Measurements from ENCODE around the gene CLEC20A. TPM values are rescaled to one million over a fixed set of nuclear protein-coding genes. Genes with fewer than 3 reads are reported as not detected.
"Not testable (repeated sequence)": the region's sequence is repeated elsewhere in the genome, so short reads cannot be mapped to it uniquely, and the experiment has no call there.

Gene CLEC20A
- polyA plus RNA-seq, 2 donors = not detected

GRCh38 chr1:178513278-178513983 lies 16.7 kb upstream of the CLEC20A start:
- H3K27ac ChIP-seq (ENCODE audit: low read depth in 2 of 2, low read length in 1 of 2) = no peak overlapping the region
- no peaks in the 10 kb centered on the region for H3K36me3 ChIP-seq (ENCODE audit: control insufficient read depth in 2 of 2, insufficient read depth in 2 of 2, low read length in 1 of 2)
- no peak overlapping the region for H3K4me3 ChIP-seq (ENCODE audit: low read depth in 1 of 2, low read length in 2 of 2)
- H3K4me1 ChIP-seq (ENCODE audit: control insufficient read depth in 2 of 2, insufficient read depth in 2 of 2, low read length in 1 of 2) = peaks cover 0 to 3% of the 10 kb centered on the region in 2 donors
- no peaks in the 10 kb centered on the region for H3K27me3 ChIP-seq (ENCODE audit: control insufficient read depth in 1 of 2, insufficient read depth in 2 of 2, low read length in 2 of 2)
- WGBS, 2 donors = 41 to 45% methylated on average over 14 of the region's 14 CpGs
- H3K9me3 ChIP-seq (ENCODE audit: control insufficient read depth in 2 of 2, insufficient read depth in 1 of 2, low read depth in 1 of 2, low read length in 1 of 2) = no peaks in the 10 kb centered on the region

GRCh38 chr1:178512566-178513277 lies 16.0 kb upstream of the CLEC20A start, which contains the start of gene TEX35:
TEX35 (plus strand) TSS chr1:178513109; CDS start chr1:178513189, 80 bp downstream.
- WGBS, 2 donors = 95% methylated on average over 19 of the region's 19 CpGs
- no peaks in the 10 kb centered on the region for H3K9me3 ChIP-seq (ENCODE audit: control insufficient read depth in 2 of 2, insufficient read depth in 1 of 2, low read depth in 1 of 2, low read length in 1 of 2)
- no peaks in the 10 kb centered on the region for H3K36me3 ChIP-seq (ENCODE audit: control insufficient read depth in 2 of 2, insufficient read depth in 2 of 2, low read length in 1 of 2)
- H3K4me1 ChIP-seq (ENCODE audit: control insufficient read depth in 2 of 2, insufficient read depth in 2 of 2, low read length in 1 of 2) = peaks cover 0 to 3% of the 10 kb centered on the region in 2 donors
- H3K4me3 ChIP-seq (ENCODE audit: low read depth in 1 of 2, low read length in 2 of 2) = no peak within 1 kb of the TSS
- H3K27me3 ChIP-seq (ENCODE audit: control insufficient read depth in 1 of 2, insufficient read depth in 2 of 2, low read length in 2 of 2) = no peaks in the 10 kb centered on the region
- no peak within 1 kb of the TSS for H3K27ac ChIP-seq (ENCODE audit: low read depth in 2 of 2, low read length in 1 of 2)

- WGBS, 2 donors = 85 to 88% methylated on average over 4 of the region's 4 CpGs
- no peaks in the 10 kb centered on the region for H3K36me3 ChIP-seq (ENCODE audit: control insufficient read depth in 2 of 2, insufficient read depth in 2 of 2, low read length in 1 of 2)
- no peak overlapping the region for H3K4me3 ChIP-seq (ENCODE audit: low read depth in 1 of 2, low read length in 2 of 2)
- H3K9me3 ChIP-seq (ENCODE audit: control insufficient read depth in 2 of 2, insufficient read depth in 1 of 2, low read depth in 1 of 2, low read length in 1 of 2) = no peaks in the 10 kb centered on the region
- H3K27ac ChIP-seq (ENCODE audit: low read depth in 2 of 2, low read length in 1 of 2) = no peak overlapping the region
- no peaks in the 10 kb centered on the region for H3K27me3 ChIP-seq (ENCODE audit: control insufficient read depth in 1 of 2, insufficient read depth in 2 of 2, low read length in 2 of 2)
- peaks cover 0 to 3% of the 10 kb centered on the region in 2 donors for H3K4me1 ChIP-seq (ENCODE audit: control insufficient read depth in 2 of 2, insufficient read depth in 2 of 2, low read length in 1 of 2)
Measured at GRCh38 chr1:178510155-178510554, 13.4 kb upstream of the CLEC20A start.

- Histone ChIP-seq H3K27me3 (ENCODE audit: control insufficient read depth in 1 of 2, insufficient read depth in 2 of 2, low read length in 2 of 2) (no peaks in the 10 kb centered on the region), H3K4me3 (ENCODE audit: low read depth in 1 of 2, low read length in 2 of 2) (no peak overlapping the region), H3K4me1 (ENCODE audit: control insufficient read depth in 2 of 2, insufficient read depth in 2 of 2, low read length in 1 of 2) (peaks cover 0 to 3% of the 10 kb centered on the region in 2 donors), H3K27ac (ENCODE audit: low read depth in 2 of 2, low read length in 1 of 2) (no peak overlapping the region), H3K9me3 (ENCODE audit: control insufficient read depth in 2 of 2, insufficient read depth in 1 of 2, low read depth in 1 of 2, low read length in 1 of 2) (no peaks in the 10 kb centered on the region), H3K36me3 (ENCODE audit: control insufficient read depth in 2 of 2, insufficient read depth in 2 of 2, low read length in 1 of 2) (no peaks in the 10 kb centered on the region)
- WGBS, 2 donors = 76 to 79% methylated on average over 5 of the region's 5 CpGs
Measured at GRCh38 chr1:178509414-178510007, 12.7 kb upstream of the CLEC20A start.

- Histone ChIP-seq H3K9me3 (ENCODE audit: control insufficient read depth in 2 of 2, insufficient read depth in 1 of 2, low read depth in 1 of 2, low read length in 1 of 2) (no peaks in the 10 kb centered on the region), H3K27ac (ENCODE audit: low read depth in 2 of 2, low read length in 1 of 2) (no peak overlapping the region), H3K4me1 (ENCODE audit: control insufficient read depth in 2 of 2, insufficient read depth in 2 of 2, low read length in 1 of 2) (no peaks in the 10 kb centered on the region), H3K27me3 (ENCODE audit: control insufficient read depth in 1 of 2, insufficient read depth in 2 of 2, low read length in 2 of 2) (no peaks in the 10 kb centered on the region), H3K36me3 (ENCODE audit: control insufficient read depth in 2 of 2, insufficient read depth in 2 of 2, low read length in 1 of 2) (no peaks in the 10 kb centered on the region), H3K4me3 (ENCODE audit: low read depth in 1 of 2, low read length in 2 of 2) (no peak overlapping the region)
- WGBS, 2 donors = 69 to 82% methylated on average over 6 of the region's 6 CpGs
Measured at GRCh38 chr1:178506669-178507068, 9.9 kb upstream of the CLEC20A start.

- Histone ChIP-seq H3K4me3 (ENCODE audit: low read depth in 1 of 2, low read length in 2 of 2) (no peak overlapping the region), H3K36me3 (ENCODE audit: control insufficient read depth in 2 of 2, insufficient read depth in 2 of 2, low read length in 1 of 2) (no peaks in the 10 kb centered on the region), H3K9me3 (ENCODE audit: control insufficient read depth in 2 of 2, insufficient read depth in 1 of 2, low read depth in 1 of 2, low read length in 1 of 2) (no peaks in the 10 kb centered on the region), H3K4me1 (ENCODE audit: control insufficient read depth in 2 of 2, insufficient read depth in 2 of 2, low read length in 1 of 2) (no peaks in the 10 kb centered on the region), H3K27ac (ENCODE audit: low read depth in 2 of 2, low read length in 1 of 2) (no peak overlapping the region), H3K27me3 (ENCODE audit: control insufficient read depth in 1 of 2, insufficient read depth in 2 of 2, low read length in 2 of 2) (no peaks in the 10 kb centered on the region)
- 49 to 50% methylated on average over 6 of the region's 6 CpGs for WGBS, 2 donors
Measured at GRCh38 chr1:178506177-178506576, 9.4 kb upstream of the CLEC20A start.

GRCh38 chr1:178504286-178504685 lies 7.5 kb upstream of the CLEC20A start:
- peaks cover 0 to 2% of the 10 kb centered on the region in 2 donors for H3K4me1 ChIP-seq (ENCODE audit: control insufficient read depth in 2 of 2, insufficient read depth in 2 of 2, low read length in 1 of 2)
- no peak overlapping the region for H3K27ac ChIP-seq (ENCODE audit: low read depth in 2 of 2, low read length in 1 of 2)
- WGBS, 2 donors = 86 to 90% methylated on average over 4 of the region's 4 CpGs
- no peaks in the 10 kb centered on the region for H3K9me3 ChIP-seq (ENCODE audit: control insufficient read depth in 2 of 2, insufficient read depth in 1 of 2, low read depth in 1 of 2, low read length in 1 of 2)
- no peak overlapping the region for H3K4me3 ChIP-seq (ENCODE audit: low read depth in 1 of 2, low read length in 2 of 2)
- H3K36me3 ChIP-seq (ENCODE audit: control insufficient read depth in 2 of 2, insufficient read depth in 2 of 2, low read length in 1 of 2) = no peaks in the 10 kb centered on the region
- H3K27me3 ChIP-seq (ENCODE audit: control insufficient read depth in 1 of 2, insufficient read depth in 2 of 2, low read length in 2 of 2) = no peaks in the 10 kb centered on the region

- Histone ChIP-seq H3K4me1 (ENCODE audit: control insufficient read depth in 2 of 2, insufficient read depth in 2 of 2, low read length in 1 of 2) (peaks cover 0 to 4% of the 10 kb centered on the region in 2 donors), H3K4me3 (ENCODE audit: low read depth in 1 of 2, low read length in 2 of 2) (no peak overlapping the region), H3K27me3 (ENCODE audit: control insufficient read depth in 1 of 2, insufficient read depth in 2 of 2, low read length in 2 of 2) (no peaks in the 10 kb centered on the region), H3K27ac (ENCODE audit: low read depth in 2 of 2, low read length in 1 of 2) (no peak overlapping the region), H3K9me3 (ENCODE audit: control insufficient read depth in 2 of 2, insufficient read depth in 1 of 2, low read depth in 1 of 2, low read length in 1 of 2) (no peaks in the 10 kb centered on the region), H3K36me3 (ENCODE audit: control insufficient read depth in 2 of 2, insufficient read depth in 2 of 2, low read length in 1 of 2) (no peaks in the 10 kb centered on the region)
- 69 to 76% methylated on average over 6 of the region's 6 CpGs for WGBS, 2 donors
Measured at GRCh38 chr1:178503849-178504248, 7.1 kb upstream of the CLEC20A start.

GRCh38 chr1:178503316-178503715 lies 6.6 kb upstream of the CLEC20A start:
- not testable (repeated sequence) for H3K4me3 ChIP-seq (ENCODE audit: low read depth in 1 of 2, low read length in 2 of 2); H3K36me3 ChIP-seq (ENCODE audit: control insufficient read depth in 2 of 2, insufficient read depth in 2 of 2, low read length in 1 of 2); H3K27ac ChIP-seq (ENCODE audit: low read depth in 2 of 2, low read length in 1 of 2); H3K4me1 ChIP-seq (ENCODE audit: control insufficient read depth in 2 of 2, insufficient read depth in 2 of 2, low read length in 1 of 2); H3K9me3 ChIP-seq (ENCODE audit: control insufficient read depth in 2 of 2, insufficient read depth in 1 of 2, low read depth in 1 of 2, low read length in 1 of 2); H3K27me3 ChIP-seq (ENCODE audit: control insufficient read depth in 1 of 2, insufficient read depth in 2 of 2, low read length in 2 of 2)
- 93 to 94% methylated on average over 14 of the region's 14 CpGs for WGBS, 2 donors

Measured in esophagus (tissue), 2 donors.